GM10248 (cell line): Measurements from ENCODE around the gene GAL3ST1.
A peak's percentile ranks its signal among the peaks of the same experiment; 100 is the strongest.

ENCODE experiments used
- CTCF ChIA-PET: fragments of 300-600 bp; sonication (Branson Sonifier 250); formaldehyde crosslinking; extraction: SDS; loops from one replicate; lab custom pipeline; 2021; ENCODE audit warnings: antibody characterized with exemption; lab: Yijun Ruan, JAX
- POLR2A ChIA-PET: fragments of 350-650 bp; sonication (Branson Sonifier 250); formaldehyde crosslinking; extraction: SDS; loops from one replicate; lab custom pipeline; 2020; ENCODE audit warnings: antibody characterized with exemption; lab: Yijun Ruan, JAX
- DNase-seq: peaks from one replicate; pipeline ENCODE4 v3.0.0; 2012; ENCODE audit errors: extremely low spot score
- TF ChIP-seq, protein P1 (sequence below): IDR thresholded peaks from 2 replicates; pipeline ENCODE4 v1.5.1; 2012; ENCODE audit warnings: mild to moderate bottlenecking, low read depth; ENCODE audit errors: extremely low read depth, missing control alignments, control extremely low read depth

The GAL3ST1 gene

DNA sequence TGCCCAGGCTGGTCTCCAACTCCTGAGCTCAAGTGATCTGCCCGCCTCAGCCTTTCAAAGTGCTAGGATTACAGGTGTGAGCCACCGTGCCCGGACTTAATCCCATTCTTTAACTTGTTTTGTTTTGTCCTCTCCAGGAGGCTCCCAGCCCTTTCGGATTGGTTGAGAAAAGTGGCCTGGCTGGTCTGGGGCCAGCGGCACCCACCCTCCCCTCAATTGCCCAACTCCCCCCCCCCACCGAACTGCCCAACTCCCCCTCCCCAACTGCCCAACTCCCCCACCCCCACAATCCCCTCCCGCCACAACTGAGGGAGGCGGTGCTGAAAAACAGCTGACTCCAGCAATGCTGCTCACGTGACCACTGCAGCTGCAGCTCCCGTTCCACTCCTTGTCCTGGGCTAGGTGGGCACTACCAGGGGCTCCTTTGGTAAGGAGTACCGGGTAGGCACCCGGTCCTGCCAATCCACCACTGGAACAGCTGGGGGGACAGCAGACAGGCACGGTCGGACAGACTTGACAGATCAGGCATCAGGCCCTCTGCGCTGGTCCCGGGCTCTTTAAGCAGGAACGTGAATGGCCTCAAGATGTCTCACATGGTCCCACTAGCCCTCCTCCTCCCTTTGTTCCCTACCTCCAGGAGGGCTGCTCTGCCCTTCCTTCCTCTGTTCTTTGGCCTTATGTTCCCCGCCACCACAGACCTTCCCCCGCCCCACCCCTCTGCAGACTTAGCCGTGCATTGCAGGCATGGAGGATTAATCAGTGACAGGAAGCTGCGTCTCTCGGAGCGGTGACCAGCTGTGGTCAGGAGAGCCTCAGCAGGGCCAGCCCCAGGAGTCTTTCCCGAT lies 32.2 kb upstream of the GAL3ST1 start, which contains the start of gene TCN2:
Gene TCN2 (plus strand): TSS at position 720 of the 845 bp plus-strand sequence. CDS start 158 bp downstream, outside the sequence.
- TF ChIP-seq, protein P1, sequence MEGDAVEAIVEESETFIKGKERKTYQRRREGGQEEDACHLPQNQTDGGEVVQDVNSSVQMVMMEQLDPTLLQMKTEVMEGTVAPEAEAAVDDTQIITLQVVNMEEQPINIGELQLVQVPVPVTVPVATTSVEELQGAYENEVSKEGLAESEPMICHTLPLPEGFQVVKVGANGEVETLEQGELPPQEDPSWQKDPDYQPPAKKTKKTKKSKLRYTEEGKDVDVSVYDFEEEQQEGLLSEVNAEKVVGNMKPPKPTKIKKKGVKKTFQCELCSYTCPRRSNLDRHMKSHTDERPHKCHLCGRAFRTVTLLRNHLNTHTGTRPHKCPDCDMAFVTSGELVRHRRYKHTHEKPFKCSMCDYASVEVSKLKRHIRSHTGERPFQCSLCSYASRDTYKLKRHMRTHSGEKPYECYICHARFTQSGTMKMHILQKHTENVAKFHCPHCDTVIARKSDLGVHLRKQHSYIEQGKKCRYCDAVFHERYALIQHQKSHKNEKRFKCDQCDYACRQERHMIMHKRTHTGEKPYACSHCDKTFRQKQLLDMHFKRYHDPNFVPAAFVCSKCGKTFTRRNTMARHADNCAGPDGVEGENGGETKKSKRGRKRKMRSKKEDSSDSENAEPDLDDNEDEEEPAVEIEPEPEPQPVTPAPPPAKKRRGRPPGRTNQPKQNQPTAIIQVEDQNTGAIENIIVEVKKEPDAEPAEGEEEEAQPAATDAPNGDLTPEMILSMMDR, result no peak
- CTCF ChIA-PET, result interaction anchor here (0.6 to 5.1 kb wide), 17 partner anchors 9 to 501 kb away, joined by 3 to 58 read pairs (median 4); partner anchors contain the start of genes PES1, SELENOM and SLC35E4
- DNase-seq, result peak; percentile 73
- POLR2A ChIA-PET, result interaction anchor here (0.6 to 1.0 kb wide), 3 partner anchors 8 to 42 kb away, joined by 3 to 5 read pairs (median 5); no protein-coding TSS in a partner anchor

DNA sequence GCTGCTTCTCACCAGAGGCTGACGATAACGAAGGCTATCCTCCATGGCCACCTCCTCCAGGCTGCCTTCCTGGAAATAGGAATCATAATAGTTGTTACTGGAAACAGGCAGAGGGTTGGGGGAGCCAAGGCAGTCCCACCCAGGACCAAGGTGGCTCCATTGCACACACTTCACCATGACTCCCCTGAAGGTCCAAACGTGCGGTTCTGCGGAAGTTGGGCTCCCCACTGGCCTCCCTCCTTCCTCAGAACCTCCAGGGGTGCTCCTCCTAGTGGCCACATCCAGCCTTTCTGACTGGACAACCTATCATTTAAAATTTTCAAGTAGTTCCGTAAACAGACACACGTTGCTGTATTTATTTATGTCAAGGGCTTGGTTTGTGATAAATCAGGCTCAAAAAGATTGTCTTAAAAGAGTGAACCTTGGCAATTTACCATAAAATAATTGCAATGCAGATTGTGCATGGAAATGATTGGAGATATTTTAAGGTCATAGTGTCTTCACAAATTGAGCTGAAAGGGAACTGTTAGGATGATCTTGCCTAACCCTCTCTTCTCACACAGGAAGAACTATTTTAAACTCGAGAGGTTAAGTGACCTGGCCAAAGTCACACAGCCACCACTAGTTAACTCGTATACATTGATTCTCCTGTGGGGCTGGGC lies 31.1 kb upstream of the GAL3ST1 start:
- ChIA-PET CTCF (interaction anchor here (0.6 to 5.1 kb wide), 15 partner anchors 8 to 502 kb away, joined by 3 to 58 read pairs (median 4); partner anchors contain the start of genes PES1, SELENOM and SLC35E4), POLR2A (no interaction called here)
- DNase-seq, result peak; percentile 70
- TF ChIP-seq, protein P1, result peak; percentile 60

DNA sequence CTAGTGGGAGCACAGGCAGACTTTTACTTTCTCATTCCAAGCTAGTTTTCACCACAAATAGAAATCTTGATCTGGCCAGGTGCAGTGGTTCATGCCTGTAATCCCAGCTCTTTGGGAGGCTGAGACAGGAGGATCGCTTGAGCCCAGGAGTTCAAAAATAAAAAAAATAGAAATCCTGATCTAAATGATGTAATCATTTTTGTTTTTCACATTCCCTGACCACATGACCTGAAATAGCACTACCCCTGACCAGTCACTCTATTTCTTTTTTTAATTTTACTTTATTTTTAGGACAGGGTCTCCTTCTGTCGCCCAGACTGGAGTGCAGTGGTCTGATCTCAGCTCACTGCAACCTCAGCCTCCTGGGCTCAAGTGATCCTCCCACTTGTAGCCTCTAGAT lies 30.3 kb upstream of the GAL3ST1 start:
- TF ChIP-seq, protein P1, result no peak
- no peak for DNase-seq
- ChIA-PET CTCF (interaction anchor here (0.8 to 1.6 kb wide), 10 partner anchors 10 to 159 kb away, joined by 3 to 15 read pairs (median 3); partner anchors contain the start of genes PES1 and SLC35E4), POLR2A (no interaction called here)

DNA sequence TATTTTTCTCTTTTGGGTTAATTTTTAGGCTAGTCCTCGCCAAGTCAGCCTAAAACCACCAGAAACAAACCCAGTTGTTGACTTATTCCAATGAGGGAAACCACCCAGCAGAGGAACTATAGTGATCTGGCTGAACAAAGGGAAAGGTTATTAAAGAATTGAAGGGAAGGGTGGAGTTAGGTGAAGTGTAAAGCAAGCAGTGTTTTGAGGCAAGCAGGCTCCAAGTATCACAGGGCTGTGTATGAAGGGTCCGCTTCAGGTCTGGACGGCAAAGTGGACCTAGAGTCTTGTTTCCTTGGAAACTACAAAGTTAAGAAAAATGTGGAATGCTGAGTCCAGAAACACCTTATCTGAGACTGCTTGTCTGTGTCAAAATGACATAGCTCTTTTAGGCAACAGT lies 29.3 kb upstream of the GAL3ST1 start:
- ChIA-PET POLR2A (no interaction called here), CTCF (interaction anchor here (0.8 to 1.6 kb wide), 7 partner anchors 9 to 160 kb away, joined by 3 to 15 read pairs (median 3); partner anchors contain the start of genes PES1 and SLC35E4)

DNA sequence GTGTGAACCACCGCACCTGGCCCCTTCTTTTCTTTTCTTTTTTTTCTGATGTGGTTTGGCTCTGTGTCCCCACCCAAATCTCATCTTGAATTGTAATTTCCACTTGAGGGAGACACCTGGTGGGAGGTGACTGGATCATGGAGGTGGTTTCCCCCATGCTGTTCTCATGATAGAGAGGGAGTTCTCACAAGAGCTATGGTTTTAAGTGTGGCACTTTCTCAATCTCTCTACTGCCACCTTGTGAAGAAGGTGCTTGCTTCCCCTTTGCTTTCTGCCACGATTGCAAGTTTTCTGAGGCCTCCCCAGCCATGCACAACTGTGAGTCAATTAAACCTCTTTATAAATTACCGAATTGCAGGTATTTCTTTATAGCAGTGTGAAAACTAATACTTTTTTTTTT lies 27.6 kb upstream of the GAL3ST1 start:
- ChIA-PET CTCF (interaction anchor here (0.7 to 1.8 kb wide), 6 partner anchors 9 to 158 kb away, joined by 3 to 6 read pairs (median 4); partner anchors contain the start of gene PES1), POLR2A (no interaction called here)
- TF ChIP-seq, protein P1, result peak; percentile 36
- no peak for DNase-seq

More for the DNA sequence above, 29.3 kb upstream of the GAL3ST1 start:
- TF ChIP-seq, protein P1, result no peak
- no peak for DNase-seq

DNA sequence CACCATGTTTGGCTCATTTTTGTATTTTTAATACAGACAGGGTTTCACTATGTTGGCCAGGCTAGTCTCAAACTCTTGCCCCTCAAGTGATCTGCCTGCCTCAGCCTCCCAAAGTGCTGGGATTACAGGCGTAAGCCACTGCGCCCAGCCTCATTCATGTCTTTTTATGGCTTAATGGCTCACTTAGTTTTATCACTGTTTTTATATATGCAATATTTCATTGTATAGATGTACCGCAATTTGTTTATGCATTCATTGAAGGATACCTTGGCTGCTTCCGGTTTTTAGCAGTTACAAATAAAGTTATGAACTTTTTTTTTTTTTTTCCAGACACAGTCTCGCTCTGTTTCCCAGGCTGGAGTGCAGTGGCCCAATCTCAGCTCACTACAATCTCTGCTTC lies 27.0 kb upstream of the GAL3ST1 start:
- TF ChIP-seq, protein P1, result no peak
- DNase-seq, result no peak
- POLR2A ChIA-PET, result no interaction called here
- CTCF ChIA-PET, result interaction anchor here (0.7 to 1.8 kb wide), 7 partner anchors 8 to 157 kb away, joined by 3 to 6 read pairs (median 4); partner anchors contain the start of gene PES1
